Kidney epithelial cell (primary cell): ENCODE measurements around the gene AOC2. TPM values are rescaled to one million over a fixed set of nuclear protein-coding genes. Genes with fewer than 3 reads are reported as not detected.
"Not testable (repeated sequence)": the region's sequence is repeated elsewhere in the genome, so short reads cannot be mapped to it uniquely, and the experiment has no call there.

Source experiments
- DNase-seq: peaks from one replicate; pipeline ENCODE4 v3.0.0-alpha.2; 2010; ENCODE audit warnings: low read depth
- H3K27me3 ChIP-seq: 2 replicates; pipeline ENCODE4 v1.6.0; 2011; ENCODE audit warnings: low read length; ENCODE audit not compliant: control insufficient read depth, insufficient read depth
- H3K36me3 ChIP-seq: 2 replicates; pipeline ENCODE4 v1.5.1; 2011; ENCODE audit warnings: low read length; ENCODE audit not compliant: control insufficient read depth, insufficient read depth
- H3K4me3 ChIP-seq: 2 replicates; pipeline ENCODE4 v1.5.1; 2011; ENCODE audit warnings: low read depth, mild to moderate bottlenecking, control low read depth, low read length
- CTCF ChIP-seq: IDR thresholded peaks from 2 replicates; pipeline ENCODE4 v1.5.1; 2011; ENCODE audit warnings: mild to moderate bottlenecking, moderate library complexity, low read length, control low read depth, inconsistent platforms; ENCODE audit not compliant: insufficient read depth, poor library complexity, severe bottlenecking
- total RNA-seq: library from RNA; depleted of rRNA; stranded (reverse); fragments of >200 nt; gene quantifications from 2 replicates; pipeline ENCODE4 v1.2.3, GENCODE V29; 2015

AOC2 gene
- total RNA-seq, 1 donor from 2014 or later: 3.7 TPM

GRCh38 chr17:42849451-42850181 lies 5.2 kb downstream of the AOC2 start:
- Histone ChIP-seq H3K36me3 (no peaks in the 10 kb centered on the region), H3K4me3 (no peak overlapping the region)
- DNase-seq: no peak

GRCh38 chr17:42850954-42851353 lies 6.6 kb downstream of the AOC2 start, which contains the start of gene AOC3:
TSS of gene AOC3 (plus strand) at chr17:42851199. CDS start at chr17:42851344, 145 bp downstream.
- no peak for TF ChIP-seq CTCF
- no peaks in the 10 kb centered on the region for H3K27me3 ChIP-seq

More at GRCh38 chr17:42849451-42850181, 5.2 kb downstream of the AOC2 start:
- H3K27me3 ChIP-seq: no peaks in the 10 kb centered on the region
- TF ChIP-seq CTCF: no peak

GRCh38 chr17:42851371-42852240 lies 7.2 kb downstream of the AOC2 start:
- not testable (repeated sequence) for H3K4me3 ChIP-seq

More at GRCh38 chr17:42850954-42851353, 6.6 kb downstream of the AOC2 start, which contains the start of gene AOC3:
- H3K4me3 ChIP-seq: no peak within 1 kb of the TSS
- DNase-seq: no peak
- no peaks in the 10 kb centered on the region for H3K36me3 ChIP-seq

GRCh38 chr17:42852351-42852750 lies 8.0 kb downstream of the AOC2 start:
- no peak overlapping the region for H3K4me3 ChIP-seq
- DNase-seq: no peak
- TF ChIP-seq CTCF: no peak
- no peaks in the 10 kb centered on the region for H3K27me3 ChIP-seq
- no peaks in the 10 kb centered on the region for H3K36me3 ChIP-seq

More at GRCh38 chr17:42851371-42852240, 7.2 kb downstream of the AOC2 start:
- not testable (repeated sequence) for H3K36me3 ChIP-seq, DNase-seq, H3K27me3 ChIP-seq

- Histone ChIP-seq H3K27me3 (no peaks in the 10 kb centered on the region), H3K36me3 (no peaks in the 10 kb centered on the region), H3K4me3 (no peak overlapping the region)
- TF ChIP-seq CTCF: no peak
- DNase-seq: no peak
Observed at GRCh38 chr17:42853004-42853403, 8.6 kb downstream of the AOC2 start.

GRCh38 chr17:42853597-42853967 lies 9.2 kb downstream of the AOC2 start:
- Histone ChIP-seq H3K27me3 (no peaks in the 10 kb centered on the region), H3K4me3 (no peak overlapping the region), H3K36me3 (no peaks in the 10 kb centered on the region)
- no peak for DNase-seq
- no peak for TF ChIP-seq CTCF
